Chondrocyte (in vitro differentiated cells): Measurements from ENCODE around the gene KCNK5. TPM values are rescaled to one million over a fixed set of nuclear protein-coding genes. Genes with fewer than 3 reads are reported as not detected.

Experiments used
- DNase-seq: peaks from one replicate; pipeline ENCODE4 v3.0.0; 2021; ENCODE audit warnings: mixed read lengths, low spot score
- H3K27ac Mint-ChIP-seq: one replicate; pipeline ENCODE4 v1.8.0; 2021; ENCODE audit warnings: mild to moderate bottlenecking, moderate library complexity, mixed read lengths; ENCODE audit not compliant: unreplicated experiment
- H3K27me3 Mint-ChIP-seq: 2 replicates; pipeline ENCODE4 v1.8.0; 2021; ENCODE audit warnings: low read depth, mixed read lengths
- H3K36me3 Mint-ChIP-seq: 2 replicates; pipeline ENCODE4 v1.8.0; 2021; ENCODE audit warnings: low read depth, mixed read lengths
- H3K4me1 Mint-ChIP-seq: 2 replicates; pipeline ENCODE4 v1.8.0; 2021; ENCODE audit warnings: low read depth, mild to moderate bottlenecking, mixed read lengths
- H3K4me3 Mint-ChIP-seq: one replicate; pipeline ENCODE4 v1.8.0; 2021; ENCODE audit warnings: mild to moderate bottlenecking, moderate library complexity, mixed read lengths; ENCODE audit not compliant: unreplicated experiment
- H3K9me3 Mint-ChIP-seq: 2 replicates; pipeline ENCODE4 v1.8.0; 2021; ENCODE audit warnings: low read depth, mixed read lengths
- total RNA-seq: library from RNA; stranded (reverse); gene quantifications from 3 replicates; pipeline ENCODE4 v1.2.1, GENCODE V29; 2021
- TF ChIP-seq, protein P1 (sequence below): fragments of 200-600 bp; sonication (generic); IDR thresholded peaks from 2 replicates; pipeline ENCODE4 v1.5.0; 2021; ENCODE audit warnings: antibody characterized with exemption, mild to moderate bottlenecking, moderate library complexity

Gene KCNK5
- total RNA-seq, 1 donor from 2014 or later, result not detected

DNA sequence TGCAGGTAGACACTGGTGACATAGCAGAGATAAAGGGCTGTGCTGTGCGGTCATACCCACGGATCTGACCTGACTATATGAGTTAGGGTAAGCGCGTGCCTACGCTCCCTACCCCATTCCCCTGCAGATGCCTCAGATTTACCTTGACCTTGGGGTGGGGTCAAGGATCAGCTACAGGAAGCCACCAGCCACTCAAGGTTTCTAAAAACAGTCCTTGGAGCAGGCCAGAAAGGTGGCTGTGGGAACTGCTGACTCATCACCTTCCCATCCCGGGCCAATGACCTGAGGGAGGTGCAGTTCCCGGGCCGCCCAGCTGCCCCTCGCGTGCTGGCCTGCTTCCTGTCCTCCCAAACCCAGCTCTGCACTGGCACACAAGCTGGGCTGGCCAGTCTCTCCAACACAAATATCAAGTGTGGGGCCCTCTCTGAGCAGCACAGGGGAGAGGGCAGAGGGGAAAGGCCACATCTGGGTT is 23.0 kb downstream of the KCNK5 start:
- TF ChIP-seq, protein P1, sequence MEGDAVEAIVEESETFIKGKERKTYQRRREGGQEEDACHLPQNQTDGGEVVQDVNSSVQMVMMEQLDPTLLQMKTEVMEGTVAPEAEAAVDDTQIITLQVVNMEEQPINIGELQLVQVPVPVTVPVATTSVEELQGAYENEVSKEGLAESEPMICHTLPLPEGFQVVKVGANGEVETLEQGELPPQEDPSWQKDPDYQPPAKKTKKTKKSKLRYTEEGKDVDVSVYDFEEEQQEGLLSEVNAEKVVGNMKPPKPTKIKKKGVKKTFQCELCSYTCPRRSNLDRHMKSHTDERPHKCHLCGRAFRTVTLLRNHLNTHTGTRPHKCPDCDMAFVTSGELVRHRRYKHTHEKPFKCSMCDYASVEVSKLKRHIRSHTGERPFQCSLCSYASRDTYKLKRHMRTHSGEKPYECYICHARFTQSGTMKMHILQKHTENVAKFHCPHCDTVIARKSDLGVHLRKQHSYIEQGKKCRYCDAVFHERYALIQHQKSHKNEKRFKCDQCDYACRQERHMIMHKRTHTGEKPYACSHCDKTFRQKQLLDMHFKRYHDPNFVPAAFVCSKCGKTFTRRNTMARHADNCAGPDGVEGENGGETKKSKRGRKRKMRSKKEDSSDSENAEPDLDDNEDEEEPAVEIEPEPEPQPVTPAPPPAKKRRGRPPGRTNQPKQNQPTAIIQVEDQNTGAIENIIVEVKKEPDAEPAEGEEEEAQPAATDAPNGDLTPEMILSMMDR, result no peak
- H3K27ac Mint-ChIP-seq, result no peak overlapping the region
- H3K4me1 Mint-ChIP-seq, result no peaks in the 10 kb centered on the region
- no peak overlapping the region for H3K4me3 Mint-ChIP-seq
- H3K27me3 Mint-ChIP-seq, result peaks cover 7% of the 10 kb centered on the region
- no peaks in the 10 kb centered on the region for H3K9me3 Mint-ChIP-seq
- DNase-seq, result no peak
- no peaks in the 10 kb centered on the region for H3K36me3 Mint-ChIP-seq

DNA sequence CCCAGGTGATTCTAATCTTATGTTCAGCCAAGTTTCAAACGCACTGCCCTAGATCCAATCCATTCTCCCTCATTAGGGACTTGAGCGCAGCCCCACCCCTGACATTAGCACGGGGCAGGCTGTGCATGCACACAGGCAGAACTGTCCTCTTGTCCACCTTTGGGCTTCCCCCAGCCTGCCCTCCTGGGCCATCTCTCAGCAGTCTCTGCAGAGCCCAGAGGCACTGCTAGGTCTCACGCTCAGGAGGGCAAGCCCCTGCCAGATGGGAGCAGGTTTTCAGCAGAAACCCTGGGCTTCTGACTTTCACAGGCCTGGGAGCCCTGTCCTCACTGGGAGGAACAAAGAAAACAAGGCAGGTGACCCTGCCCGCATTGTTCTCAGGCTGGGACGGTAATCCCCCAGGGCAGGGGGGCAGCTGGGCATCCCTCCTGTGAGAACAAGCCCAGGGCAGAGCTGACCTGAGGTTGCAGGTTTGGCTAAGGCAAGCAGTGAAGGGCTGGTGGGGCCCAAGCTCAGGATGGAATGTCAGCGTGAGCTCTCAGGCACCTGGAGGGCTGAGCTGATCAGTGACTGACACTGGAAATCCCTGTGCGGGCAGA is 24.5 kb downstream of the KCNK5 start:
- Mint-ChIP-seq H3K4me1 (no peaks in the 10 kb centered on the region), H3K9me3 (no peaks in the 10 kb centered on the region)
- TF ChIP-seq, protein P1, result no peak

DNA sequence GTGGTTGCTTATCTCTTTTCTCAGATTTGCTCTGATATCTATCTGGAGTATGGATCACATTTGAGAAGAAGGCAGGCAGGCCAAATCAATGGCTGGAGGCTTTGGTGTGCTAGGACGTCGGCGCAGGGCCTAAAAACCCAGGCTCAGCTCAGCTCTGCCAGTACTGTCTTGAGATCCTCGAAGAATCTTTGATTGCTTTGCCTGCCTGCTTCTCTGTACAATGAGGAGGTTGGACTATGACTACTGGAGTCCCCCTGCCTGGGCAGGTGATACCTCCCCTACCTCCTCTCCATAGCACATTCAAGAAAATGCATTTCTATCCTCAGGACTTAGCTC is 25.1 kb downstream of the KCNK5 start:
- Mint-ChIP-seq H3K4me3 (no peak overlapping the region), H3K36me3 (no peaks in the 10 kb centered on the region), H3K27me3 (peaks cover 2% of the 10 kb centered on the region), H3K4me1 (no peaks in the 10 kb centered on the region), H3K27ac (no peak overlapping the region), H3K9me3 (no peaks in the 10 kb centered on the region)
- no peak for DNase-seq
- TF ChIP-seq, protein P1, result no peak

More for the DNA sequence above, 24.5 kb downstream of the KCNK5 start:
- Mint-ChIP-seq H3K27me3 (peaks cover 2% of the 10 kb centered on the region), H3K4me3 (no peak overlapping the region), H3K36me3 (no peaks in the 10 kb centered on the region), H3K27ac (no peak overlapping the region)
- no peak for DNase-seq

GRCh38 chr6:39203436-39204159 is 25.7 kb downstream of the KCNK5 start:
- peaks cover 2% of the 10 kb centered on the region for H3K27me3 Mint-ChIP-seq
- no peaks in the 10 kb centered on the region for H3K9me3 Mint-ChIP-seq
- no peaks in the 10 kb centered on the region for H3K36me3 Mint-ChIP-seq
- TF ChIP-seq, protein P1, result no peak
- no peak overlapping the region for H3K27ac Mint-ChIP-seq
- no peak overlapping the region for H3K4me3 Mint-ChIP-seq
- no peaks in the 10 kb centered on the region for H3K4me1 Mint-ChIP-seq
- no peak for DNase-seq

DNA sequence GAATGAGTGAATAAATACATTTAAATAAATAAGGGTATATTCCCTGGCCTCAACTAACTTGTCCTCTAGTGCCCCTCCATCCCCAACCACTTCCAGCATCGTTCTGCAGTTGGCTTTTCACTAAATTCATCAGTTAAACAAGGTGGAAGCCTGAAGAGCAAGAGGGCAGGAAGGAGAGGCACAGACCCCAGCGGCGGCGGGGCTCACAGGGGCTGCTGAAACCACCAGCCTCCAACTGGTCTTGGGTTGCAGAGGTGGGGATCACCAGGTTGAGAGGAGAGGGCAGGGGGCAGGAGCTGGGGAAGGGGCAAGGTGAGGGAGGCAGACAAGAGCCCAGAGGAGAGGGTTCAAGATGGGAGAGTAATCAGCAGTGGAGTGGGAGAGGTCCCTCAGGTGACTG is 27.1 kb downstream of the KCNK5 start:
- DNase-seq, result no peak
- TF ChIP-seq, protein P1, result no peak
- no peaks in the 10 kb centered on the region for H3K27me3 Mint-ChIP-seq
- no peaks in the 10 kb centered on the region for H3K36me3 Mint-ChIP-seq
- no peak overlapping the region for H3K27ac Mint-ChIP-seq
- H3K4me3 Mint-ChIP-seq, result no peak overlapping the region
- no peaks in the 10 kb centered on the region for H3K4me1 Mint-ChIP-seq
- H3K9me3 Mint-ChIP-seq, result no peaks in the 10 kb centered on the region
